HepG2 (cell line): ENCODE measurements around the gene TRMT2A. TPM values are rescaled to one million over a fixed set of nuclear protein-coding genes. Genes with fewer than 3 reads are reported as not detected.

Experiments used
- JUND ChIP-seq: sonication (generic); formaldehyde crosslinking; IDR thresholded peaks from 2 replicates; pipeline ENCODE4 v1.8.0; 2022; ENCODE audit warnings: mild to moderate bottlenecking, missing genetic modification reagents
- MXI1 ChIP-seq: IDR thresholded peaks from 3 replicates; pipeline ENCODE4 v1.6.1; 2012; ENCODE audit warnings: low read depth, low read length, inconsistent platforms, borderline replicate concordance
- POLR2A ChIP-seq, 2 experiments: IDR thresholded peaks; 2 replicates each; pipeline ENCODE4 v1.6.1; 2011; ENCODE audit warnings: low read depth in 2 of 2, low read length in 2 of 2, mild to moderate bottlenecking in 1 of 2, moderate library complexity in 1 of 2; ENCODE audit not compliant: insufficient read depth in 1 of 2
- PTBP1 ChIP-seq: fragments of 200-400 bp; formaldehyde crosslinking; IDR thresholded peaks from 2 replicates; pipeline ENCODE4 v1.6.1; 2018; ENCODE audit warnings: low read length, low read depth; ENCODE audit not compliant: poor library complexity, severe bottlenecking
- RXRA ChIP-seq: sonication (generic); formaldehyde crosslinking; IDR thresholded peaks from 2 replicates; pipeline ENCODE4 v1.5.1; 2020; ENCODE audit warnings: missing genetic modification reagents
- ZIK1 ChIP-seq: sonication (generic); formaldehyde crosslinking; IDR thresholded peaks from 2 replicates; pipeline ENCODE4 v1.5.0; 2020; ENCODE audit warnings: mild to moderate bottlenecking, low read depth, missing genetic modification reagents, borderline replicate concordance
- ZNF383 ChIP-seq: sonication (generic); formaldehyde crosslinking; IDR thresholded peaks from 2 replicates; pipeline ENCODE4 v1.4.0; 2020; ENCODE audit warnings: missing genetic modification reagents, mild to moderate bottlenecking, borderline replicate concordance
- ZNF501 ChIP-seq: sonication (generic); formaldehyde crosslinking; IDR thresholded peaks from 2 replicates; pipeline ENCODE4 v1.5.1; 2020; ENCODE audit warnings: mild to moderate bottlenecking, moderate library complexity, missing genetic modification reagents
- polyA plus RNA-seq, 8 experiments: library from polyadenylated mRNA; depleted of rRNA in 3 of 8; stranded (reverse) in 7 of 8; unstranded in 1 of 8; fragments of >200 nt; fragmentation: Illumina TruSeq in 4 of 8; extraction: Trizol in 4 of 8; gene quantifications; 2 replicates each; pipeline versions ENCODE4 v1.2.1 to v1.2.3, GENCODE V29; 2011 to 2016; ENCODE audit warnings: low read depth in 4 of 8, missing spikeins in 1 of 8, mixed read lengths in 1 of 8; ENCODE audit not compliant: insufficient read depth in 1 of 8
- total RNA-seq, 5 experiments: library from RNA; depleted of rRNA; stranded (reverse); fragments of >200 nt; fragmentation: Illumina TruSeq; extraction: Trizol; gene quantifications; 2 replicates each; pipeline ENCODE4 v1.2.3, GENCODE V29; 2016; ENCODE audit warnings: low read depth in 1 of 5
- TF ChIP-seq, protein P1 (sequence below): sonication (generic); formaldehyde crosslinking; IDR thresholded peaks from 2 replicates; pipeline ENCODE4 v1.4.0; 2020; ENCODE audit warnings: missing genetic modification reagents, borderline replicate concordance
- TF ChIP-seq, protein P2 (sequence below): sonication (generic); formaldehyde crosslinking; IDR thresholded peaks from 2 replicates; pipeline ENCODE4 v1.4.0; 2020; ENCODE audit warnings: missing genetic modification reagents
- TF ChIP-seq, protein P3 (sequence below): sonication (generic); formaldehyde crosslinking; IDR thresholded peaks from 2 replicates; pipeline ENCODE4 v1.5.0; 2020; ENCODE audit warnings: missing genetic modification reagents
- TF ChIP-seq, protein P4 (sequence below): sonication (generic); formaldehyde crosslinking; IDR thresholded peaks from 2 replicates; pipeline ENCODE4 v1.5.0; 2020; ENCODE audit warnings: missing genetic modification reagents
- TF ChIP-seq, protein P5 (sequence below): sonication (generic); formaldehyde crosslinking; IDR thresholded peaks from 2 replicates; pipeline ENCODE4 v1.9.0; 2021; ENCODE audit warnings: missing genetic modification reagents, borderline replicate concordance
- TF ChIP-seq, protein P6 (sequence below): sonication (generic); formaldehyde crosslinking; IDR thresholded peaks from 2 replicates; pipeline ENCODE4 v1.5.0; 2020; ENCODE audit warnings: missing genetic modification reagents

The TRMT2A gene
- total and polyA plus RNA-seq, 2 of the 13 experiments (the other 11 are each of a cell fraction or from before 2014, with no cell fraction given), result 24.0 to 30.3 TPM

DNA sequence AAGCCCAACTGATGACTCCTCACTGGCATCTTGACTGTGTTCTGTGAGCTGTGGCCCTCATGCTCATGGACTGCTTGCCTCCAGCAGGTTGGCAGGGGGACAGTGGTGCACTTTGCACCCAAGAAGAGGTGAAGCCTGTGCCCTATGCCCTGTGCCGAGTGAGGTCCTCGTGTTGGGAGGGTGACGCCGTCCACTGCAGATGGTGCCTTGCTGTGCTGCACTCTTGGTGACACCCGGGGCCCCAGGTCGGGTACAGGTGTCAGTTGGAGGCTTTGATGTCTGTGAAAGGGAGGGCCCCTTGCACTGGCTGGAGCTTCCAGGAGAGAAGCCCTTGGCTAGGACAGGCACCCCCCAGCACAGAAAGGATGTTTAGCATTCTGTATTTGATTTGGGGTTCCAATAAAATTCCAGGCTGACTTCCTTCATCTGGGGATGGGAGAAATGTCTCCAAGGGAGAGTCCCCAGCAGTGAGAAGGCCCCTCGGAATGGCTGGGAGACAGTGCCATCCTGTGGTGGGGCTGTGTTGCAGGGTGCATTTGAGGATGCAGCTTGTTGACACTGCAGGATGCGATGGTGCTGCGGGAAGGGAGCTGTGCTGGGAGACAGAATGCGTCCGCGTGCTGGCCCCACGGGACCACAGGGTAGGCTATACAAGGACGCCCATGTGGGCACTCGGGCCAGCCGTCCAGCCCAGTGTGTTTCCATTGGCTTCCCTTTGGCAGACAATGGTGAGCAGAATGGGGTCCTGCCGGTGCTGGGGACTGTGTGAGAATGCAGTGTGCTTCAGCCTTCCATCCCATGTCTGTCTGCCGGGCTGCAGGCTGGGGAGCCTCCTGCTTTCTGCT is 12.1 kb upstream of the TRMT2A start (continued):
- TF ChIP-seq, protein P1, sequence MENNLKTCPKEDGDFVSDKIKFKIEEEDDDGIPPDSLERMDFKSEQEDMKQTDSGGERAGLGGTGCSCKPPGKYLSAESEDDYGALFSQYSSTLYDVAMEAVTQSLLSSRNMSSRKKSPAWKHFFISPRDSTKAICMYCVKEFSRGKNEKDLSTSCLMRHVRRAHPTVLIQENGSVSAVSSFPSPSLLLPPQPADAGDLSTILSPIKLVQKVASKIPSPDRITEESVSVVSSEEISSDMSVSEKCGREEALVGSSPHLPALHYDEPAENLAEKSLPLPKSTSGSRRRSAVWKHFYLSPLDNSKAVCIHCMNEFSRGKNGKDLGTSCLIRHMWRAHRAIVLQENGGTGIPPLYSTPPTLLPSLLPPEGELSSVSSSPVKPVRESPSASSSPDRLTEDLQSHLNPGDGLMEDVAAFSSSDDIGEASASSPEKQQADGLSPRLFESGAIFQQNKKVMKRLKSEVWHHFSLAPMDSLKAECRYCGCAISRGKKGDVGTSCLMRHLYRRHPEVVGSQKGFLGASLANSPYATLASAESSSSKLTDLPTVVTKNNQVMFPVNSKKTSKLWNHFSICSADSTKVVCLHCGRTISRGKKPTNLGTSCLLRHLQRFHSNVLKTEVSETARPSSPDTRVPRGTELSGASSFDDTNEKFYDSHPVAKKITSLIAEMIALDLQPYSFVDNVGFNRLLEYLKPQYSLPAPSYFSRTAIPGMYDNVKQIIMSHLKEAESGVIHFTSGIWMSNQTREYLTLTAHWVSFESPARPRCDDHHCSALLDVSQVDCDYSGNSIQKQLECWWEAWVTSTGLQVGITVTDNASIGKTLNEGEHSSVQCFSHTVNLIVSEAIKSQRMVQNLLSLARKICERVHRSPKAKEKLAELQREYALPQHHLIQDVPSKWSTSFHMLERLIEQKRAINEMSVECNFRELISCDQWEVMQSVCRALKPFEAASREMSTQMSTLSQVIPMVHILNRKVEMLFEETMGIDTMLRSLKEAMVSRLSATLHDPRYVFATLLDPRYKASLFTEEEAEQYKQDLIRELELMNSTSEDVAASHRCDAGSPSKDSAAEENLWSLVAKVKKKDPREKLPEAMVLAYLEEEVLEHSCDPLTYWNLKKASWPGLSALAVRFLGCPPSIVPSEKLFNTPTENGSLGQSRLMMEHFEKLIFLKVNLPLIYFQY (CRISPR knock-in tag), result no peak
- TF ChIP-seq ZNF383 (CRISPR knock-in tag) (no peak), ZIK1 (CRISPR knock-in tag) (no peak), JUND (CRISPR knock-in tag) (no peak), MXI1 (peak; percentile 62; the same call in 1 of the 3 replicates), PTBP1 (no peak), POLR2A (IDR thresholded peaks at IDR 0.05; ENCODE audit: insufficient read depth in 1 of 2, low read depth in 2 of 2, low read length in 2 of 2) (peak in 1 of 2 experiments; percentile 71; a peak in 2 of 4 replicates), RXRA (peak; percentile 59; the same call in 1 of the 2 replicates), ZNF501 (CRISPR knock-in tag) (no peak; the same call in 1 of the 2 replicates)
- TF ChIP-seq, protein P2, sequence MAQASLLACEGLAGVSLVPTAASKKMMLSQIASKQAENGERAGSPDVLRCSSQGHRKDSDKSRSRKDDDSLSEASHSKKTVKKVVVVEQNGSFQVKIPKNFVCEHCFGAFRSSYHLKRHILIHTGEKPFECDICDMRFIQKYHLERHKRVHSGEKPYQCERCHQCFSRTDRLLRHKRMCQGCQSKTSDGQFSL (CRISPR knock-in tag), result no peak; the same call in 1 of the 2 replicates
- TF ChIP-seq, protein P3, sequence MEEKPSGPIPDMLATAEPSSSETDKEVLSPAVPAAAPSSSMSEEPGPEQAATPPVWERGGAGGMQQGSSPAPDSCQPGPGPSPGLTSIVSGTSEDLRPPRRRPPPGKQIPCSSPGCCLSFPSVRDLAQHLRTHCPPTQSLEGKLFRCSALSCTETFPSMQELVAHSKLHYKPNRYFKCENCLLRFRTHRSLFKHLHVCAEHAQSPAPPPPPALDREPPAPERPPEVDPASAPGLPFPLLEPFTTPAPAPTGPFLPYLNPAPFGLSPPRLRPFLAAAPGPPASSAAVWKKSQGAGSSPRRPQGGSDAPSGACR (CRISPR knock-in tag), result no peak
- TF ChIP-seq, protein P4, sequence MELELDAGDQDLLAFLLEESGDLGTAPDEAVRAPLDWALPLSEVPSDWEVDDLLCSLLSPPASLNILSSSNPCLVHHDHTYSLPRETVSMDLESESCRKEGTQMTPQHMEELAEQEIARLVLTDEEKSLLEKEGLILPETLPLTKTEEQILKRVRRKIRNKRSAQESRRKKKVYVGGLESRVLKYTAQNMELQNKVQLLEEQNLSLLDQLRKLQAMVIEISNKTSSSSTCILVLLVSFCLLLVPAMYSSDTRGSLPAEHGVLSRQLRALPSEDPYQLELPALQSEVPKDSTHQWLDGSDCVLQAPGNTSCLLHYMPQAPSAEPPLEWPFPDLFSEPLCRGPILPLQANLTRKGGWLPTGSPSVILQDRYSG (CRISPR knock-in tag), result no peak
- TF ChIP-seq, protein P5, sequence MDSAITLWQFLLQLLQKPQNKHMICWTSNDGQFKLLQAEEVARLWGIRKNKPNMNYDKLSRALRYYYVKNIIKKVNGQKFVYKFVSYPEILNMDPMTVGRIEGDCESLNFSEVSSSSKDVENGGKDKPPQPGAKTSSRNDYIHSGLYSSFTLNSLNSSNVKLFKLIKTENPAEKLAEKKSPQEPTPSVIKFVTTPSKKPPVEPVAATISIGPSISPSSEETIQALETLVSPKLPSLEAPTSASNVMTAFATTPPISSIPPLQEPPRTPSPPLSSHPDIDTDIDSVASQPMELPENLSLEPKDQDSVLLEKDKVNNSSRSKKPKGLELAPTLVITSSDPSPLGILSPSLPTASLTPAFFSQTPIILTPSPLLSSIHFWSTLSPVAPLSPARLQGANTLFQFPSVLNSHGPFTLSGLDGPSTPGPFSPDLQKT (CRISPR knock-in tag), result no peak
- TF ChIP-seq, protein P6, sequence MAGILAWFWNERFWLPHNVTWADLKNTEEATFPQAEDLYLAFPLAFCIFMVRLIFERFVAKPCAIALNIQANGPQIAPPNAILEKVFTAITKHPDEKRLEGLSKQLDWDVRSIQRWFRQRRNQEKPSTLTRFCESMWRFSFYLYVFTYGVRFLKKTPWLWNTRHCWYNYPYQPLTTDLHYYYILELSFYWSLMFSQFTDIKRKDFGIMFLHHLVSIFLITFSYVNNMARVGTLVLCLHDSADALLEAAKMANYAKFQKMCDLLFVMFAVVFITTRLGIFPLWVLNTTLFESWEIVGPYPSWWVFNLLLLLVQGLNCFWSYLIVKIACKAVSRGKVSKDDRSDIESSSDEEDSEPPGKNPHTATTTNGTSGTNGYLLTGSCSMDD (CRISPR knock-in tag), result no peak
